GM18867 (cell line): ENCODE results near the gene CXXC1.
A peak's percentile ranks its signal among the peaks of the same experiment; 100 is the strongest.
"Not testable (repeated sequence)": the region's sequence is repeated elsewhere in the genome, so short reads cannot be mapped to it uniquely, and the experiment has no call there.

Source experiments
- ATAC-seq: cut with Tn5 transposase; IDR thresholded peaks from one replicate; pipeline ENCODE4 v1.9.1; 2021; ENCODE audit warnings: mild to moderate bottlenecking, moderate library complexity; ENCODE audit not compliant: unreplicated experiment

The CXXC1 gene

DNA sequence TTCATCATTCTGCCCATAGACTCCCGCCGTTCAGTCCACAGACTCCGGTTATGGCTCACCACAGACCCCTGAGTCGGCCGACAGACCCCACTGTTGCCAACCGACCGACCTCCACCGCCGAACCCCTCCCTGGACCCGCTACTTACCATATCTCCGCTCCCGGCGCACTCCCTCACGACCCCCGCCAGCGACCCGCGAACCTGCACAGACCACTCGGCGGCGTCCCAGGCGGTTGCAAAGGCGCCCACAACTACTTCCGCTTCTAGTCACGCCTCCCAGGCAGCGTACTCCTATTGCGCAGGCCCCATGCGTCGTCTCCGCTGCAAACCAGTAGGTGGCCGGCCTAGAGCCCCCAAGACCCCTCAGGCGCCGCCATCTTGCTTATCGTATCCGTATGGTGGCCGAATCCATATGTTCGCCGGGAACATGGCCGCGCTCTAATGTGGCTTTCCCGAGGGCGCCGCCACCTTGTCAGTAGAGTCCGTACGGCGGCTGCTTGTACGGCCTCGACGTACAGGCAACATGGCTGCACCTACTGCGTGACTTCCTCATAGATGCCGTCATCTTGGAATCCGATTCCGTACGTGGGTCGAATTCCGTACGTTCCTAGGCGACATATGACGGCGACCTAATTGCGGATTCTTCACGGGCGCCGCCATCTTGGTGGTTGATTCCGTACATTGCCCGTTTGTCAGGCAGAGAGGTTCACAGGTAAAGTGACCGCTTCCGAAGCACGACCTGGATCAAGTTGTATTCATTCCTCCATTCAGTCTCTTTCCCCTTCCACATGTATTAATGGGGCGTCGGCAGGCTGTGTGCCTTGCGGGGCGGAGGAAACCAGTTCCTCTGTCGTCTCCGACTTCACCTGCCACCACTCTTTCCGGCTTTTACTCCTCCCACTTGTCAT is at the start of gene CXXC1:
Gene CXXC1, minus strand, starts transcription at position 252 of the 907 bp plus-strand sequence. Its CDS starts 103 bp downstream, at position 149.
- ATAC-seq, result peak; percentile 90

DNA sequence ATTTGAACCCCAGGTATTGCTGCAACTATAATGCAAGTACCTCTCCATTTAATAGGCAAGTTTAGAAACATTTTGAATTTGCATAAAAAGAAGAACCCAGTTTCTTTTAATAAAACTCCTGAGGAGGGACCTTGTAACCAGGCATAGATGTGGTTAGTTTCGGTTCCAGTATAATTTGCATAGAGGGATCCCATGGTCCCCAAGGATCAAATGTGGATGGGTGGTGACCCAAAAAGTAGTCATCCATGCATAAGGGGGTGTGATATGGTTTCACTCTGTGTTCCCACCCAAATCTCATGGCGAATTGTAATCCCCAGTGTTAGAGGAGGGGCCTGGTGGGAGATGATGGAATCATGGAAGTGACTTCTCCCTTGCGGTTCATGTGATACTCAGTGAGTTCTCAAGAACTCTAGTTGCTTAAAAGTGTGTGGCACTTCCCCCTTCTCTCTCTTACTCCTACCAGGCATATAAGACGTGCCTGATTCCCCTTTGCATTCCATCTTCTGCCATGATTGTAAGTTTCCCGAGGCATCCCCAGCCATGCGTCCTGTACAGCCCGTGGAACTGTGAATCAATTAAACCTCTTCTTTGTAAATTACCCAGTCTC is 47.2 kb upstream of the CXXC1 start:
- ATAC-seq, result peak; percentile 49

DNA sequence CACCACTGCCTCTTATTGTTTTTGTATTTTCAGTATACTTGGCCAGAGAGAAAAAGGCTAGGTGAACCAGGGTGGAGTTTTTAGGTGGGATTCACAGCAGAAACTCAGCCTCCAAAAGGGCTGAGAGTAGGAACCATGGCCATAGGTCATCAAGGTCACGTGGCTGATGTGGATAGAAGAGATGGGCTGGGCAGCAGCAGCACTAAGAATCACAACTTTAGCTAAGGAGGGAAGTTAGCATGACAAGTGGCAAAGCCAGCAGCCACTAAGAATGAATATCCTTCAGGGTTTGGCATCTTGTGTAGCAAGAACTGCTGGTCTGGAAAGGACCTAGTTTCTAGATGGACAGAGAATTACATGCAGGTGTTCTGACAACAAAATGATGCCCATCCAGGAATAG is 44.2 kb upstream of the CXXC1 start:
- no peak for ATAC-seq

DNA sequence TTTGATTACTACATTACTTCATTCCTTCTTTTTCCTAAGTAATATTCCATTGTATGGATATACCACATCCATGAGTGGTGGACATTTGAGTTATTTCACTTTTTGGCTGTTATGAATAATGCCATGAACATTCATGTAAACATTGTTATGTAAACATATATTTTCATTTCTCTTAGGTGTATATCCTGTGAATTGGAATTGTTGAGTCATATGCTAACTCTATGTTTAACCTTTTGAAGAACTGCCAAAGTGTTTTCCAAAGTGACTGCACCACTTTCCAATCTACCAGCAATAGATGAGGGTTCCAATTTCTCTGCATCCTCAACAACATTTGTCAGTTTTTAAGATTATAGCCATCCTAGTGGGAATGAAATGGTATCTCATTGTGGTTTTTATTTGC is 42.7 kb upstream of the CXXC1 start:
- no peak for ATAC-seq

DNA sequence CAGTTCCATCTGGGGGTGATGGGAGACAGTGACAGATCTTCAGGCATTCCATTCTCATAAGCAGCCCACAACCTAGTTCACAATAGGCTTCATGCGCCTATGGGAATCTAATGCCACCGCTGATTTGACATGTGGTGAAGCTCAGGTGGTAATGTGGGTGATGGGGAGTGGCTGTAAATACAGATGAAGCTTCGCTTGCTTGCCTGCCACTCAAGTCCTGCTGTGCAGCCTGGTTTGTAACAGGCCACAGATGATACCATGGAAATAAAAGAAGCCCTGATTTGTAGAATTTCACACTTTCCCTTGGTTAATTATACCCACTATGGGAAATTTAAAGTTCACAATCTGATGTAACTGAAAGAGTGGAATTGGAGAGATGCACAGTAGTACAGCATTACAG is 40.5 kb upstream of the CXXC1 start:
- no peak for ATAC-seq

DNA sequence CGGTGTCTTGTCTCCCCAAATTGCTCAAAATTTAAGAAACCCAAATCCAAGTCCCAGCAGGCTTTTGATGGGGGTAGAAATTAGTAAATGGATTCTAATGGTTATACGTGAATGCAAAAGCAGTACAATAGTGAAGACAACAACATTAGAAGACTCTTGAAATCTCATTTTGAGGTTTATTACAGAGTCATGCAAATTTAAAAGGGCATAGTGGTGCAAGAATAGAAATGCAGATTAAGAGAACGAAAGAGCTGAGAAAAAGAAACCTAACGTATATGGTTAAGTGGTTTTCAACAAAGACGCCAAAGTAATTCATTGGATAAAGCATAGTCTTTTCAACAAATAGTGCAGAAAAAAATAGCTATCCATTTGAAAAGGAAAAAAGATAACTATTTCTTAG is 33.2 kb upstream of the CXXC1 start:
- peak; percentile 86 for ATAC-seq

DNA sequence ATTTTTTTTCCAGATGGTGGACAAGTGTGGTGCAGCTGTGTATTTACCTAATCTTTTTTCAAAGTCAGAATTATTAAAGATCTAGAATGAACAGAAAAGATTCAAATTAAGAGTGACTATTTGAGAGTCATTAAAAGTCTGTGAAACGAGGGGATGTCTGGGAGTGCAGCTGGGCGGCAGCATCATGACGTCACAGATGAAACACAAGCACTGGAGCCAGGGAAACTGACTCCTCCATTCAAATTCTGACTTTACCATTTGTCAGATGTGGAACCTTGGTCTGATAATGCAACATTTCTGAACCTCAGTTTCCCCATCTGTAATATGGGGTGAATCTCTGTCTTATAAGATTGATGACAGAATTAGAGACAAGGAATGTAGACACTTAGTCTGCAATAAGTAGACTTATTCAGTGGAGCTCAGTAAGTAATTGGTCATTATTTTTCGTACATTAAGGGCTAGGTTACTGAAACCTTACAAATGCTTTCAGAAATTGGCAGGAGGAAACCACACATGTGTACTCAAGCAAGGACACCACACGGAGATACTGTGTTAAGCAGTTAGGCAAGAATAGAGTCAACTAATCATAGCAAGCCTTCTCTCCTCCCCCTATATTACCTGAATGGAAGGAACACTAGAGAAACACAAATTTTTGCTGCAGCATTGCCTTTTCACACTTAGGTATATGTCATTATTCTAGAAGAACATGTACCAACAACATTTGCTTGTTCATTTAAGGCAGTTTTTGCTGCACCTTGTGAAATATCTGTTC is 27.8 kb upstream of the CXXC1 start:
- ATAC-seq, result peak; percentile 80

DNA sequence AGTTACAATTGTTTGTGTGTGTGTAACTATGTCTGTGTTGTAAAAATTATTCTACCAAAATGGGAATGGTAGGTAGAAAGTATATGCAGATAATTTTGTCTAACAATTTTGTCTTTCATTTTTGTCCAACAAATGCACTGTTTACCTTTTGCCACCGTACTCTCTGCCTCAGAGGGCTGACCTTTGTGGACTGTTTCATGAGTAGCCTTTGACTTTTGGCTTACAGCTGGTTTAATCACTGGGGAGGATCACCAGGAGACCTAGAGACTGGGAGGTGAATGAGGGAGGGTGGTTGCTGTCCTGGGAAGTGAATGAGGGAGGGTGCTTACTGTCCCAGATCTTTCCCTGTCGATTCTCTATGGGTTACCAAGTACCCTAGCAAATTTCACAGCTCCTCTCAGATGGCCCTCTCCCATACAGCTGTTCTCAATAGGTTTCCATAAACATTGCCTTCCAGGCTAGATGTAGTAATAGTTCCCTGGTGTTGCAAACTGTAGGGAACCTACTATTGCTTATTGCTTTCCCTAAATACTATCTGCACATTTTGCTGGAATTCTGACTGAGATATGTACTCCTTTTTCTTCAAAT is 26.5 kb upstream of the CXXC1 start:
- ATAC-seq, result no peak

DNA sequence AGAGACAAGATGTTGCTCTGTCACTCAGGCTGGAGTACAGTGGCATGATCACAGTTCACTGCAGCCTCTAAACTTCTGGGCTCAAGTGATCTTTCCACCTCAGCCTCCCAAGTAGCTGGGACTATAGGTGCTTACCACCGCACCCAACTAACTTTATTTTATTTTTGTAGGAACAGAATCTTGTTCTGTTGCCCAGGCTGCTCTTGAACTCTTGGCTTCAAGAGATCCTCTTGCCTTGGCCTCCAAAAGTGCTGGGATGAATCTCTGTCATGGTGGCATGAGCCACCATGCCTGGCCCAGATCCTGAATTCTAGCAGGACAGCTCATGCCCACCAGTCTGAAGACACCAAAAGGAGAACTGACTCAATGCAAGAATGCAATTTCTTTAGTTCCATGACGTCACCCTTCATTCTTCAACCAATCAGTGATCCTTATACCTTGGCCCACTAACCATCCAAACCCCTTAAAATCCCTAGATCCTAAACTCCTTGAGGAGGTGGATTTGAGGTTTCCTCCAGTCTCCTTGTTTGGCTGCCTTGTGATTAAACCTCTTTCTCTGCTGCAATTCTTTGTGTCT is 25.6 kb upstream of the CXXC1 start:
- peak; percentile 13 for ATAC-seq

DNA sequence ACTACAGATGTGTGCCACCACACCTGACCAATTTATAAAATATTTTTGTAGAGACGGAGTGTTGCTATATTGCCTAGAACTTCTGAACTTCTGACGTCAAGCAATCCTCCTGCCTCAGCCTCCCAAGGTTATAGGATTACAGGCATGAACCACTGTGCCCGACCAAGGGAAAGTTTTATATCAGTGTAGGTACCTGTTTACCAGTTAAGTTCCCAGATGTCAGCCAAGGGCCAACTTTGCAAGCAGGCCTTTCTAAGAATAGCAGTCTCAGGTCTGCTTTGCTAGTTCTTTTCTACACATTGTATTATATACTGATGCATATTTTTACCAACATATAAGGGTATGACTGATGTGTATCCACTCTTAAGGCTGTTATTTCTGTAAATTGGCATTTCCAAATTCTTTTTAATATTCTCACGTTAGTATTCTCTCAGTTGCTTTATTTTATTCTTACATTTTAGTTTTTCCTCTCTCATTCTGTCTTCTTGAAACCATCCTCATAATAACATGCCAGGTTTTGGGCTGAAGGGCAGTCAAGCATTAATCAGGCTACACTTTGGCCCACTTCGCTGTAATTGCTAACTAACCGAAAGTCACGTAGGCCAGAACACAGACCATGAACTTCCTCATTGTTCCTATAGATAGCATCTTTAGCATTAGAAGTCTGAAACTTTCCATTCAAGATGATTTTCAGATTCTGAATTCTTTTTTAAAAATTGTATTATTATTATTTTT is 25.0 kb upstream of the CXXC1 start:
- ATAC-seq, result peak; percentile 70

DNA sequence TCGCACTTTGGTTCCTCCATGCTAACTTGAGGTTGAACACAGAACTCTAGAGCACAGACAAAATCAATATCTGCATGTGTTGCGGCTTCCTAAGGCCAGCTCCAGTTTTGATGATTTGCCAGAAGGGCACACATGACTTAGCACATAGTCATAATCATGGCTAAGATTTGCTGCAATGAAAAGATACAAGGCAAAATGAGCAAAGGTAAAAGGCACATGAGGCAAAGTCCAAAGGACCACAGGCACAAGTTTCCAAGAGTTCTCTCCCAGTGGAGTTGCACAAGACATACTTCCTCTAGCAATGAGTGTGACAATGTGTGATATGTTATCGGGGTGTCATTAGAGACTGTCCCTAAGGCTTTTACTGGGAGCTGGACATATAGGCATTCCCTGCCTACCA is 24.2 kb upstream of the CXXC1 start:
- ATAC-seq, result no peak

DNA sequence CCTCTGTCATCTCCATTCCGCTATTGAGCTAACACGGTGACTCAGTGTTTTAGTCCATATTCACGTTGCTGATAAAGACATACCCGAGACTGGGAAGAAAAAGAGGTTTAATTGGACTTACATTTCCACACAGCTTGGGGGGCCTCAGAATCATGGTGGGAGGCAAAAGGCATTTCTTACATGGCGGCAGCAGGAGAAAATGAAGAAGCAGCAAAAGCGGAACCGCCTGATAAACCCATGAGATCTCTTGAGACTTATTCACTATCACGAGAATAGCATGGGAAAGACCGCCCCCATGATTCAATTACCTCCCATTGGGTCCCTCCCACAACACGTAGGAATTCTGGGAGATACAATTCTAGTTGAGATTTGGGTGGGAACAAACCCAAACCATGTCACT is 22.6 kb upstream of the CXXC1 start:
- no peak for ATAC-seq

DNA sequence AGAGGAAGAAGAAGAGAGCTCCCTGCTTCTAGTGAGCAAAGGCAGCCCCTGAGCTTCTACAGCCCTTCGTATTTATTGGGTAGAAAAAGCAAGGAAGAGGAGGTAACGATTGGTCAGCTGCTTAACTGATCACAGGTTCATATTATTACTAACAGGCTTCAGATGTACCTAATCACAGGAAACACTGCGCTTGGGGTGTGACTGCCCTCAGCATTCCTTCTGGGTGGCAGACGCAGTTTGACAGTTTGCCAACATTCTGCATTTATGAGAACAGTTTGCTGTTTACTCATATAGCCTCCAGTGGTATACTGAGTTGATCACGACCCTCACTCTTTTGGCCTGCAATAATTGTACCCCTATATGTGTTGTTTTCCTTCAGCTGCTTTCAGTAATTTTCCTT is 21.4 kb upstream of the CXXC1 start:
- not testable (repeated sequence) for ATAC-seq

DNA sequence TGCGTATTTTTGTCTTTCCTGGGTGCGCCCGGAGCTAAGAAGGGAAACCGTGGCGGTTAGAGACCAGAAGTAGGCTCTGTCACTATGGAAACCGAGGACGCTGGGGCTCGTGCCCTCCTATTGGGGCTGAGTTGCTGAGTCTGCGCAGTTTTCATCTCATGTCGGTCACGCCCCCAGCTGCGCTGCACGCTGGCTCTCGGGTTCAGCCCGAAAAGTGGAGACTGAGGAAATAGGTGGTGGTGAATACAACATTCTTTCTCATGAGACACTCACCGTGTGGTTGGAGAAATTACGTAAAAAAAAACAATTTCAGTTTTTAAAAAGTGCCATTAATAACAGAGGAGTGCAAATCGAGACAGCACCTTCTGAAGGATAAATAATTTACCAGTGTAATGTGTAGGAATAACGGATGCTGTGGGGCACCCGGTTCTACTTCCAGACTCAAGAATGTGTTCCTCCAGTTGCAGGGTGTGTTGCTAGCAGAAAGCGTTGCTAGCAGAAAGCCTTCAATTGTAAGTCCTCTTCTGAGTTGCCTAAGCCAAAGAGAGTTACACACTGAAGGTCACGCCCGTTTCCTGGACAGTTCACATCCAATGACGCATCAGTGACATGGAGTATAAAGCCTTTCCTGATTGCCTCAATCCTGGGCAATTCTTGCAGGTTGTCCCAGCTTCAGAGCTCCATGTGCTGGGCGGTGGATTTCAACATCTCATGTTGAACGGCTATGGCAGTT is 20.4 kb upstream of the CXXC1 start:
- ATAC-seq, result peak; percentile 94

DNA sequence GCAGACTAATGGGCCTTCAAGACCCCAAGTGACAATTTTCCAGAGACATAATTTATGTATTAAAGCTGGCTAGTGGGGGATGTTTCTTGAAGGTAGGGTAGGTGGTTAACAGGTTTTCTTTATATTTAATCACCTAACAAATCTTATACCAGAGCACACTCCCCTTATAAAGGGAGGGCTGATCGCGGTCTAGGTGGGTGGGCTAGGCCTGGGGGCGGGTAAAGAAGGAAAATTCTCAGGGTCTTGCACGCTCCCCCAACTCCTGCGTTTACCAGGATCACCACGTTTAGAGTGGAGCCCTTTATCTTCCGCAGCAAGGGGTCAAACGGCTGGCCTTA is 19.9 kb upstream of the CXXC1 start:
- no peak for ATAC-seq

DNA sequence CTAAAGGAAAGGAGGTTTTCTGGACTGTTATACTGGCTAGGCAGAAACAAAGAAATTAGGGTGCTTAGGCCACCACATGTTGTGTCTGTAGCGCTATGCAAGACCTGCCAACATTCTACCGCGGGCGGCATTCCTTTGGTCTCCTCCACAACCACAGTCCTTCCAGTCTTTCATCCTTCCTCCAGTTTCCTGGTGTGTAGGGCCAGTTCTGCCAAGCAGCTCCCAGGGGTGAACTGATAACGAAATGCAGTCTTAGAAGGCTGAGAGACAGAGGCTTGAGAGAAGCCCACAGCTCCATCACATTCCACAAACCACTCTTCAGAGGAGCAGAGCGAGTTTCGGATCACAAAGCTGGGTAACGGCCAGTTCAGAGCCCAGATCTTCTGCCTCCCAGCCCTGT is 19.5 kb upstream of the CXXC1 start:
- no peak for ATAC-seq

DNA sequence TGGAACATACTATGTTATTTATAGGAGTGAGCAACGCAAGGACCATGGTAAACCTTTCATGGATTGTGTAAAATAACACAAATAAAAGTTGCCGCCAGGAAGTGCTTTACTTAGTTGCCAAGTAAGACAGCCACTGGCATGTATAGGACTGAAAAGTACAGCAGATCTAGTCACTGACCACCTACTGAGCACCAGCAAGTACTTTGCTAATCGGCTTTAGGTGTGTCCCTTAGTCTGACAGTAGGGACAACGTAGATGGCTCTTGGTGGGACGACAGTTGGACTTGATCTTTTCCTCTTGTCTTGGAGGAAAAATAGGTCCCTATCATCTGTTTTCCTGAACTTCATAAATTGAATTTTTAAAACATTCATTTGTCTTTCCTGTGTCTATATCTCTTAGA is 13.6 kb upstream of the CXXC1 start:
- no peak for ATAC-seq

DNA sequence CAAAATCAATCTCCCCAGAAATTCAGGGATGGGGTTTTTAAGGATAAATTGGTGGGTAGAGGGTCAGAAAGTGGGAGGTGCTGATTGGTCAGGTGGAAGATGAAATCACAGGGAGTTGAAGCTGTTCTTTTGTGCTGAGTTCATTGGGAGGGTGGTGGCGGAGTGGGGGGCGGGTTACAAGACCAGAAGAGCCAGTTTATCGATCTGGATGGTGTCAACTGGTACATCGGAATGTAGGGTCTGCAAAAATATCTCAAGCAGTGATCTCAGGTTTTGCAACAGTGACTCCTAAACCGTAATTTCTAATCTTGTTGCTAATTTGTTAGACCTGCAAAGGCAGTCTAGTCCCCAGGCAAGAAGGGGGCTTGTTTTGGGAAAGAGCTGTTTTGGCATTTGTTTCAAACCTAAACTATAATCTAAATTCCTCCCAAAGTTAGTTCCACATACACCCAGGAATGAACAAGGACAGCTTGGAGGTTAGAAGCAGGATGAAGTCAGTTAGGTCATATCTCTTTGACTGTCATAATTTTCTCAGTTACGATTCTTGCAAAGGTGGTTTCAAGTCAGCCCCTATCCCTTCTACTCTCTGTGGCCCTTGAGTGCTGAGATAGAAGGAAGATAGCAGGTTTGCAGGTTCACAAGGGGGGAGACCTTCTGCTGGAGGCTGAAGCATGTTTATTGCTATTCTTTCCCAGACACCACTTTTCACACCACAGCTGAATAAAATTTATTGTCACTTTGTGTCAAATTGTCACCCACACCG is 12.3 kb upstream of the CXXC1 start:
- ATAC-seq, result no peak
